KOPT-K1 (cell line): ENCODE measurements around the gene HDAC3.
A peak's percentile ranks its signal among the peaks of the same experiment; 100 is the strongest.

Experiments used
- H3K27ac ChIP-seq: fragments of 200-600 bp; sonication (generic); 2 replicates; pipeline ENCODE4 v1.5.1; 2016; ENCODE audit warnings: antibody characterized with exemption, mild to moderate bottlenecking, low read depth, low read length; ENCODE audit not compliant: poor library complexity, severe bottlenecking
- H3K36me3 ChIP-seq: fragments of 200-600 bp; sonication (generic); 2 replicates; pipeline ENCODE4 v1.5.1; 2017; ENCODE audit warnings: antibody characterized with exemption, mild to moderate bottlenecking, low read length, moderate library complexity; ENCODE audit not compliant: insufficient read depth
- H3K9me3 ChIP-seq: fragments of 200-600 bp; sonication (generic); 2 replicates; pipeline ENCODE4 v1.5.1; 2017; ENCODE audit warnings: antibody characterized with exemption, low read length, mild to moderate bottlenecking; ENCODE audit not compliant: insufficient read depth, poor library complexity, severe bottlenecking

The HDAC3 gene

GRCh38 chr5:141647851-141648250, 11.2 kb upstream of the HDAC3 start:
- Histone ChIP-seq H3K36me3 (no peaks in the 10 kb centered on the region), H3K9me3 (no peaks in the 10 kb centered on the region), H3K27ac (no peak overlapping the region)

GRCh38 chr5:141647242-141647641, 10.6 kb upstream of the HDAC3 start:
- Histone ChIP-seq H3K9me3 (no peaks in the 10 kb centered on the region), H3K27ac (no peak overlapping the region), H3K36me3 (no peaks in the 10 kb centered on the region)

- Histone ChIP-seq H3K36me3 (no peaks in the 10 kb centered on the region), H3K9me3 (no peaks in the 10 kb centered on the region), H3K27ac (no peak overlapping the region)
These were observed 9.4 kb upstream of the HDAC3 start for GRCh38 chr5:141646026-141646425.

GRCh38 chr5:141641634-141642267, 5.1 kb upstream of the HDAC3 start:
- Histone ChIP-seq H3K9me3 (no peaks in the 10 kb centered on the region), H3K36me3 (no peaks in the 10 kb centered on the region), H3K27ac (no peak overlapping the region)

DNA sequence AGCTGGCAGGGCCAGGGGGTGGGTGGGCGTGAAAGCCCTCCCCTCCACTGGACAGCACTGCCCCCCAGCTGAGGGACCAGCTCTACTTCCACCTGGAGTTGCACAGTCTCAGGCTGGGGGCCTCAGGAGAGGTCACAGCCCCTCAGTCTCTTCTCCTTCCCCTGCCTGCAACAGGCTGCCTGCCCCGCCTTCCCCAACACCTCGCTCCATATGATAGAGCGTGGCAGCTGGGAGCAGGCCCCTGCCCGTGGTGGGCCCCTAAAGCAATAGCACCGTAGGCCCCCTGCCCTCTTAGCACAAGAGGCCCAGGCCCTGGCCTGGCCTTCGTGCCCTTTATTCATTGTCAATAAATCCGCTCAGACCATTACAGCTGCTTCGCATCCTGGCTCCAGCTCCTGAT, 4.0 kb upstream of the HDAC3 start:
- no peak overlapping the region for H3K27ac ChIP-seq
- no peaks in the 10 kb centered on the region for H3K36me3 ChIP-seq
- H3K9me3 ChIP-seq: no peaks in the 10 kb centered on the region

- no peak overlapping the region for H3K27ac ChIP-seq
- H3K36me3 ChIP-seq: no peaks in the 10 kb centered on the region
- no peaks in the 10 kb centered on the region for H3K9me3 ChIP-seq
These were observed 3.4 kb upstream of the HDAC3 start for GRCh38 chr5:141640051-141640415.

GRCh38 chr5:141639357-141640050, 2.9 kb upstream of the HDAC3 start:
- Histone ChIP-seq H3K36me3 (no peaks in the 10 kb centered on the region), H3K27ac (no peak overlapping the region), H3K9me3 (no peaks in the 10 kb centered on the region)

DNA sequence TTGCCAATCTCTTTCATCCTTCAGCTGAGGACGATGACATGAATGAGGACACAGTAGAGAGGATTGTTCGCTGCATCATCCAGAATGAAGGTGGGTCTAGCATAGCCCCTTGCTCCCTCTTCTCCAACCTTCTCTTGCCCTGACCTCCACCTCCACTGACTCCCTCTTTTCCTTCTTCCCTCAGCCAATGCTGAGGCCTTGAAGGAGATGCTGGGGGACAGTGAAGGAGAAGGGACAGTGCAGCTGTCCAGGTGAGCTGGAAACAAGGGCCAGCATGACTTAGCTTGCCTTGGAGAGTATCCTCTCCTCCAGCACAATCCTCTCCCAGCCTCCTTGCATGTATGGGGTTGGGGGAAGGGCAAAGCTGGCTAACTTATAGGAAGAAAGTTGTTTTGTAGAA, 2.1 kb upstream of the HDAC3 start:
- no peak overlapping the region for H3K27ac ChIP-seq
- H3K9me3 ChIP-seq: no peaks in the 10 kb centered on the region
- peaks cover 7% of the 10 kb centered on the region; the same call in 1 of the 2 replicates for H3K36me3 ChIP-seq

DNA sequence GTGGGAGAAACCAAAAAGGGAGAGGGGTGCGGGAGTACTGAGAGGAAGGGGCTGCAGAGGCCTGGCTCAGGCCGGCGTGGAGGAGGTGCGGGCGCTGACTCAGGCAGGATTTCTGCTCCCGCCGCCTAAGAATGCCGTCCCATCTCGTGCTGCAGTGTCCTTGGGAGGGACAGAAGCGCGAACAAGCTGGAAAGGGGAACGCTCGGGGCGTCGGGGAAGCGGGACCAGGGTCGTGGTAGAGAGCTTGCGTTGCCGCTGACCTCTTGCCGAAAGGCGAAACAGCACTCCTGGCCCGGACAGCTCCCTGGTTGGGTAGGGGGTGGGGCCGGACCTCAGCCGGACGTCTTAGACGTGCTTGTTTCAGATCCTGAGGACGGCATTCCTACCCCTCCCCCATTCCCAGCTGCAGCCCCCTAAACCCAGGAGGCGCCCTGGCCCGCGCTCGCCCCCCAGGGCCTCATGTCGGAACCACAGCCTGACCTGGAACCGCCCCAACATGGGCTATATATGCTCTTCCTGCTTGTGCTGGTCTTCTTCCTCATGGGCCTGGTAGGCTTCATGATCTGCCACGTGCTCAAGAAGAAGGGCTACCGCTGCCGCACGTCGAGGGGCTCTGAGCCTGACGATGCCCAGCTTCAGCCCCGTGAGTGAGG, 1.2 kb upstream of the HDAC3 start:
- H3K27ac ChIP-seq: no peak overlapping the region
- peaks cover 13% of the 10 kb centered on the region; the same call in 1 of the 2 replicates for H3K36me3 ChIP-seq
- H3K9me3 ChIP-seq: no peaks in the 10 kb centered on the region

DNA sequence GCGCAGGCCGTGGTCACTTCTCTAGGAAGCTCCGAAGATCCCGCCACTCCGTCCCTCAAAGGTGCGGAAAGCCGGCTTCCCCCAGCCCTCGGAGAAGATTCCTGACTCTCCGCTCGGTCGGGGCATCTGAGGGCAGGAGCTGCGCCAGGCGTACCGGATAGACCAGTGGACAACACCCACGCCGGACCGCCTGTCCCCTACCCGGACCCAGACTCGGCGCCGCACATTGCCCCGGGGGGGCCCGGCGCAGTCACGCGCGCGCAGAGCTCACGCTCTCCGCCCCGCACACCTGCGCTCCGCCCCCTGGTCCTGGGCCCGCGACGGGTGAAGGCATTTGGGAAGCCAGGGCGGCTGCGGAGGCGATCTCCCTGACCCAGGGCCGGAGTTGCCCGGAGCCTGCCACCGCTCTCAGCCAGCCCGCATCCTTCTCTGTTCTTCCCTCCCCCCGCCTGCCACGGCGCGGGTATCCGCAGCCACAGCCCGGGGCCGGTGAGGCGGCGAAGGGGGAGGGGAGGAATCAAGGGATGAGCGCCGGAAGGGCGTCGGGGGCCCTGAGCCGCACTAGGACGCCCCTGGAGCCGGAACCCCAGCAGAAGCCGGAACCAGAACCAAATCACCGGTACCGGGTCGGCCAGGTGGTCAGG, 596 bp upstream of the HDAC3 start:
- H3K27ac ChIP-seq: peak overlapping the region; percentile 69
- H3K9me3 ChIP-seq: no peaks in the 10 kb centered on the region
- peaks cover 19% of the 10 kb centered on the region for H3K36me3 ChIP-seq

DNA sequence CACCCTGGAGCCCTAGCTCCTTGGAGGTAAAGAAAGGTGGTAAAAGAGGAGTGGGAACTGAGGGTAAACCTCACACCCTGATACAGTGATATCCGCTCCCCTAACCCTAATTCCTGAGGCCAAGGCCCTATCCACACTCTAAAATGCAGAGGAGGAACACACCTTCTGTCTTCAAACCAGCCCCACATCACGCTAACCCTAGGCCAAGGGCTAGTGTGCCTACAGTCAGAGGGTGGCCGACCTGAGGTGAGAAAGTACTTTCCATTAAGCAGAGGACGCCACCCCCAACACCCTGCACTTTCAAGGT, 590 bp downstream of the HDAC3 start:
- no peaks in the 10 kb centered on the region for H3K9me3 ChIP-seq
- peak overlapping the region; percentile 69 for H3K27ac ChIP-seq
- peaks cover 29% of the 10 kb centered on the region for H3K36me3 ChIP-seq

DNA sequence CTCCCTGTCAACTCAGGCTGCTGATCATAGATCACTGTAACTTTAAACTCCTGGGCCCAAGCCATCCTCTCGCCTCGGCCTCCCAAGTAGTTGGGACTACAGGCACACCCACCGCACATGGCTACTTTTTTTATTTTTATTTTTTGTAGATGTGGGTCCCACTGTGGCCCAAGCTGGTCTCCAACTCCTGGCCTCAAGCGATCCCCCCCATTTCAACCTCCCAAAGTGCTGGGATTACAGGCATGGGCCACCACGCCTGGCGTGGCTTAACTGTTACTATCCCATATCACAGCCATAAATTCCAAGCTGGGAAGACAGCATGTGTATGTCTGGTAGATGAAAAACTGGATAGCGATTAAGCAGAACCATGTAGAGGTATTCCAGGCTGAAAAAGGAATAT, 1.0 kb downstream of the HDAC3 start:
- no peaks in the 10 kb centered on the region for H3K9me3 ChIP-seq
- H3K36me3 ChIP-seq: peaks cover 33% of the 10 kb centered on the region
- H3K27ac ChIP-seq: peak overlapping the region; percentile 69

DNA sequence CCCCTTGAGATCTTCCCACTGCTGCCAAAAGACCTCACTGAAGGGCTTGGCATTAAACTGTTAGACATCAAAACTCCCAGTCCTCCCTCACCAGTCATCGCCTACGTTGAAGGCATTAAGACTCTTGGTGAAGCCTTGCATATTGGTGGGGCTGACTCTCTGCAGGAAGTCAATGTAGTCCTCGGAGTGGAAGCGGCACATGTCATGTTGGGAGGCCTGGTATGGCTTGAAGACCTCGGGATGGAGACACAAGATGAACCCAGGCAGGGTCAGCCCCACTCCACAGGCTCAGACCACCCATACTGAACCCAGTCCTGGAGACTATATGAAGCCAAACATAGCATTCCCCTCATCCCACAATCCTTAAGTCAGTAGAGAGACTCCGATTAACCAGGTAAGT, 1.9 kb downstream of the HDAC3 start:
- Histone ChIP-seq H3K27ac (no peak overlapping the region), H3K36me3 (peaks cover 42% of the 10 kb centered on the region), H3K9me3 (no peaks in the 10 kb centered on the region)

GRCh38 chr5:141633871-141634561, 2.6 kb downstream of the HDAC3 start:
- no peaks in the 10 kb centered on the region for H3K9me3 ChIP-seq
- H3K27ac ChIP-seq: no peak overlapping the region
- H3K36me3 ChIP-seq: peaks cover 49% of the 10 kb centered on the region

- Histone ChIP-seq H3K36me3 (peaks cover 63% of the 10 kb centered on the region), H3K9me3 (no peaks in the 10 kb centered on the region), H3K27ac (no peak overlapping the region)
These were observed 4.0 kb downstream of the HDAC3 start for GRCh38 chr5:141632650-141633049.
